Spleen (tissue), 11 donors: Measurements from ENCODE around the gene VWA3A. TPM values are rescaled to one million over a fixed set of nuclear protein-coding genes. Genes with fewer than 3 reads are reported as not detected.

ENCODE experiments used
- DNase-seq: peaks from one replicate; pipeline ENCODE4 v3.0.0-alpha.2; 2020
- H3K27ac ChIP-seq, 8 donors: fragments of 200-600 bp; sonication (generic) in 7 of 8; 1 replicate in 4 of 8; 2 replicates in 4 of 8; pipeline versions ENCODE4 v1.5.0 to v1.8.0; 2016 to 2021; ENCODE audit warnings: inconsistent platforms in 4 of 8, mild to moderate bottlenecking in 4 of 8, moderate library complexity in 1 of 8
- H3K27me3 ChIP-seq, 7 donors: fragments of 200-600 bp; sonication (generic) in 6 of 7; replicated peaks in 1 of 7; 1 replicate in 4 of 7; 2 replicates in 3 of 7; pipeline versions ENCODE4 v1.5.0 to v1.8.0; 2016 to 2021; ENCODE audit warnings: inconsistent platforms in 3 of 7, mild to moderate bottlenecking in 1 of 7
- H3K36me3 ChIP-seq, 6 donors: fragments of 200-600 bp; sonication (generic) in 5 of 6; 1 replicate in 4 of 6; 2 replicates in 2 of 6; pipeline versions ENCODE4 v1.5.0 to v1.8.0; 2016 to 2021; ENCODE audit warnings: inconsistent platforms in 2 of 6
- H3K4me1 ChIP-seq, 6 donors: fragments of 200-600 bp; sonication (generic) in 5 of 6; 1 replicate in 3 of 6; 2 replicates in 3 of 6; pipeline versions ENCODE4 v1.5.0 to v1.8.0; 2016 to 2021; ENCODE audit warnings: inconsistent platforms in 3 of 6
- H3K4me3 ChIP-seq, 8 donors: fragments of 200-600 bp; sonication (generic) in 7 of 8; 1 replicate in 4 of 8; 2 replicates in 4 of 8; pipeline versions ENCODE4 v1.5.0 to v1.8.0; 2016 to 2021; ENCODE audit warnings: inconsistent platforms in 4 of 8, mild to moderate bottlenecking in 4 of 8, moderate library complexity in 2 of 8
- H3K9me3 ChIP-seq, 8 donors: fragments of 200-600 bp; sonication (generic) in 7 of 8; 1 replicate in 4 of 8; 2 replicates in 4 of 8; pipeline versions ENCODE4 v1.5.0 to v1.8.0; 2016 to 2021; ENCODE audit warnings: inconsistent platforms in 4 of 8
- CTCF ChIP-seq, 11 experiments: fragments of 200-600 bp in 7 of 11; fragments of 450-650 bp in 4 of 11; sonication (generic) in 4 of 11; IDR thresholded peaks in 8 of 11; conservative IDR thresholded peaks in 3 of 11; 1 replicate in 7 of 11; 2 replicates in 4 of 11; pipeline versions ENCODE4 v1.4.0 to v1.8.0; 2016 to 2021; ENCODE audit warnings: antibody characterized with exemption in 11 of 11, inconsistent platforms in 4 of 11, mild to moderate bottlenecking in 1 of 11
- POLR2A ChIP-seq, 3 donors: fragments of 450-650 bp; IDR thresholded peaks; one replicate each; pipeline ENCODE4 v1.5.1; 2017; ENCODE audit warnings: antibody characterized with exemption in 3 of 3, mild to moderate bottlenecking in 1 of 3
- POLR2AphosphoS5 ChIP-seq, 3 donors: sonication (generic); formaldehyde crosslinking; IDR thresholded peaks; one replicate each; pipeline ENCODE4 v1.5.1; 2017; ENCODE audit warnings: antibody characterized with exemption in 3 of 3
- WGBS, 5 donors: extraction: QIAGEN DNeasy Blood & Tissue Kit in 3 of 5; methylation state at CpG; one replicate each; pipeline versions ENCODE4 v1.1.5 to v1.1.7; 2013 to 2018; 5-methylcytosine and 5-hydroxymethylcytosine counted together
- intact Hi-C: fragments of 100-400 bp; cut with DNase I; formaldehyde crosslinking; loops from one replicate; pipeline ENCODE4 v1.15.0; 2023; ENCODE audit warnings: low total_unique reads
- polyA plus RNA-seq, 3 donors: library from polyadenylated mRNA; stranded (reverse); fragments of 200-250 nt; gene quantifications; one replicate each; pipeline ENCODE4 v1.2.1, GENCODE V29; 2013
- total RNA-seq, 7 donors: library from RNA; depleted of rRNA in 3 of 7; stranded (reverse); fragments of >200 nt in 3 of 7; fragmentation: NEBNext Ultra II Directional in 4 of 7; extraction: Animal tissue kit (Norgen Biotek cat#: 25700) in 4 of 7; gene quantifications; one replicate each; pipeline versions ENCODE4 v1.1.0 to v1.2.1, GENCODE V29; 2016 to 2021
- donor health status: healthy with polysubstance abuse.
- donor health status: DM: no; HTN: no; CAD: no; lungs with moderate emphysema.
- donor health status: DM: no; HTN: no; CAD: no.
- donor health status: Bipolar disorder and iron deficiency.
- donor health status: healthy.
- donor health status: DM: no; HTN: no; CAD: no.
- donor health status: DM: yes; HTN: yes; CAD: no.

The VWA3A gene
- total and polyA plus RNA-seq, 10 donors, result 0.08 to 2.1 (median 0.30) TPM; not detected in 2

GRCh38 chr16:22098405-22099255 lies 6.3 kb downstream of the VWA3A start:
- H3K36me3 ChIP-seq, result no peaks in the 10 kb centered on the region
- peaks cover 0 to 6% (median 0%) of the 10 kb centered on the region in 6 donors for H3K4me1 ChIP-seq
- TF ChIP-seq CTCF (IDR thresholded peaks at IDR 0.05 in 8 of 11, conservative IDR thresholded peaks at IDR 0.05 in 3 of 11) (peak in 9 of 11 experiments; percentile 18 to 58 (median 48)), POLR2A (IDR thresholded peaks at IDR 0.05) (no peak)
- no peaks in the 10 kb centered on the region for H3K9me3 ChIP-seq
- H3K4me3 ChIP-seq, result no peak overlapping the region
- H3K27me3 ChIP-seq, result peaks cover 0 to 23% (median 0%) of the 10 kb centered on the region in 7 donors
- no peak for DNase-seq
- intact Hi-C loops, result no loop called here
- WGBS, 5 donors, result 50 to 59% (median 53%) methylated on average over 8 of the region's 8 CpGs
- no peak overlapping the region for H3K27ac ChIP-seq

GRCh38 chr16:22099256-22099975 lies 7.1 kb downstream of the VWA3A start:
- Histone ChIP-seq H3K4me3 (no peak overlapping the region), H3K36me3 (no peaks in the 10 kb centered on the region), H3K4me1 (peaks cover 0 to 6% (median 0%) of the 10 kb centered on the region in 6 donors), H3K27ac (no peak overlapping the region), H3K27me3 (peaks cover 0 to 23% (median 0%) of the 10 kb centered on the region in 7 donors), H3K9me3 (no peaks in the 10 kb centered on the region)
- DNase-seq, result no peak
- intact Hi-C loops, result no loop called here
- no peak for TF ChIP-seq POLR2AphosphoS5 (IDR thresholded peaks at IDR 0.05)
- peak in 3 of 11 experiments; percentile 1 to 13 (median 2) for TF ChIP-seq CTCF (IDR thresholded peaks at IDR 0.05 in 8 of 11, conservative IDR thresholded peaks at IDR 0.05 in 3 of 11)
- WGBS, 5 donors, result 71 to 88% (median 80%) methylated on average over 9 of the region's 9 CpGs

GRCh38 chr16:22103441-22103840 lies 11.1 kb downstream of the VWA3A start:
- intact Hi-C loops, result no loop called here
- 84 to 97% (median 88%) methylated on average over 1 of the region's 1 CpG for WGBS, 5 donors

More at GRCh38 chr16:22103441-22103840, 11.1 kb downstream of the VWA3A start:
- TF ChIP-seq POLR2A (IDR thresholded peaks at IDR 0.05) (no peak), CTCF (IDR thresholded peaks at IDR 0.05 in 8 of 11, conservative IDR thresholded peaks at IDR 0.05 in 3 of 11) (no peak)
- H3K4me1 ChIP-seq, result peaks cover 0 to 6% (median 0%) of the 10 kb centered on the region in 6 donors
- no peaks in the 10 kb centered on the region for H3K9me3 ChIP-seq
- no peak overlapping the region for H3K4me3 ChIP-seq
- no peaks in the 10 kb centered on the region for H3K36me3 ChIP-seq
- DNase-seq, result no peak
- H3K27ac ChIP-seq, result no peak overlapping the region
- H3K27me3 ChIP-seq, result peaks cover 0 to 6% (median 0%) of the 10 kb centered on the region in 7 donors
